Measurements from ENCODE around the gene OR4B1. TPM values are rescaled to one million over a fixed set of nuclear protein-coding genes. Genes with fewer than 3 reads are reported as not detected.
A peak's percentile ranks its signal among the peaks of the same experiment; 100 is the strongest.
"Not testable (repeated sequence)": the region's sequence is repeated elsewhere in the genome, so short reads cannot be mapped to it uniquely, and the experiment has no call there.

The OR4B1 gene, protein sequence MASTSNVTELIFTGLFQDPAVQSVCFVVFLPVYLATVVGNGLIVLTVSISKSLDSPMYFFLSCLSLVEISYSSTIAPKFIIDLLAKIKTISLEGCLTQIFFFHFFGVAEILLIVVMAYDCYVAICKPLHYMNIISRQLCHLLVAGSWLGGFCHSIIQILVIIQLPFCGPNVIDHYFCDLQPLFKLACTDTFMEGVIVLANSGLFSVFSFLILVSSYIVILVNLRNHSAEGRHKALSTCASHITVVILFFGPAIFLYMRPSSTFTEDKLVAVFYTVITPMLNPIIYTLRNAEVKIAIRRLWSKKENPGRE
- not detected in 2 replicates for total RNA-seq (2014; rRNA removed; shearing (Covaris generic))

DNA sequence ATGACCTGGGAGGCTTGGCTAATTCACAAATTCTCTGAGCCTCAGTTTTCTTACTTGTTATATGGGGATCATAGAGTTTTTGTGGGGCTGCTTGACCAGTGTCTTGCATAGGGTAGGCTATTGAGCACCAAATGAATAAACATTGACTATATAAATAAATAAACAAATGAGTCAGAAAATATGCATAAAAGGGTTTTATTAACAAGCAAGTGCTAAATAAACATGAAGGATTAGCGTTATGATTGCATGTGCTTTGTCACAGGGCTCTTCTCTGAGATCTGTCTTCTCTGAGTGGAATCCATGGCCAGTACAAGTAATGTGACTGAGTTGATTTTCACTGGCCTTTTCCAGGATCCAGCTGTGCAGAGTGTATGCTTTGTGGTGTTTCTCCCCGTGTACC lies at the start of gene OR4B1:
Gene OR4B1, plus strand, starts transcription at position 301 of the 400 bp plus-strand sequence. Its CDS starts 0 bp downstream, at position 301.
- Histone ChIP-seq H3K36me3 (replicated peaks; ENCODE audit: control insufficient read depth, insufficient read depth, low read length) (no peaks in the 10 kb centered on the region), H3K4me3 (ENCODE audit: insufficient read depth, low read depth, low read length) (no peak within 1 kb of the TSS), H3K27me3 (ENCODE audit: control insufficient read depth, insufficient read depth, low read length) (no peaks in the 10 kb centered on the region)
- no peak for DNase-seq

DNA sequence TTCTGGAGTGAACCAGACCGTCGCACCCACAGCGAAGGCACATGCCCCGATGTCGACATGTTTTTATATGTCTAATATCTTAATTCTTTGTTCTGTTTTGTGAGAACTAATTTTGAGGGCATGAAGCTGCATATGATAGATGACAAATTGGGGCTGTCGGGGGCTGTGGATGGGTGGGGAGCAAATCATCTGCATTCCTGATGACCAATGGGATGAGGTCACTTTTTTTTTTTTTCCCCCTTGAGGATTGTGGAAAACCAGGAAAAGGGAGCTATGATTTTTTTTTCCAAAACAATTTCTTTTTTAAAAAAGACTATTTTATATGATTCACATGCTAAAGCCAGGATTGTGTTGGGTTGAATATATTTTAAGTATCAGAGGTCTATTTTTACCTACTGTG lies 49.2 kb upstream of the OR4B1 start:
- H3K36me3 ChIP-seq (replicated peaks; ENCODE audit: control insufficient read depth, insufficient read depth, low read length), result no peaks in the 10 kb centered on the region
- H3K4me3 ChIP-seq (ENCODE audit: insufficient read depth, low read depth, low read length), result no peak overlapping the region
- no peaks in the 10 kb centered on the region for H3K27me3 ChIP-seq (ENCODE audit: control insufficient read depth, insufficient read depth, low read length)
- no peak for DNase-seq

DNA sequence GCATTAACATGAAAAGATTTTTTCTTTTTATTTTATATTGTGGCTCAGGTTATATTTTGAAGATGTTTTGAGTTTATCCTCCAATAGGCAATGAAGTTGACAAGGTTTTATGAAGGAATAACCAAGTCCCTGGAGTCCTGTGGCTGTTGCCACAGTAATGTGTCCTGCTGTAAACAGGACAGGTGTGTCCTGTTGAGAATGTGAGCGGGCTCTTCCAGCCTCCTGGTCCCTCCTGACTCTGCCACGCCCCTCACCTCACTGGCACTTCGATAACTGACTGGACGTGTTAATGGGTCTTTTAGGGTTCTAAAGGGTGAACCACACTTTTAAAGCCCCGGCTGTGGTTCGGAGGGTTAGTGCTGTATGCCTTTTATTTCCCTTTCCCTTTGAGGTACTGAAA lies 47.8 kb upstream of the OR4B1 start:
- Histone ChIP-seq H3K36me3 (replicated peaks; ENCODE audit: control insufficient read depth, insufficient read depth, low read length) (no peaks in the 10 kb centered on the region), H3K27me3 (ENCODE audit: control insufficient read depth, insufficient read depth, low read length) (no peaks in the 10 kb centered on the region), H3K4me3 (ENCODE audit: insufficient read depth, low read depth, low read length) (no peak overlapping the region)
- DNase-seq, result no peak

DNA sequence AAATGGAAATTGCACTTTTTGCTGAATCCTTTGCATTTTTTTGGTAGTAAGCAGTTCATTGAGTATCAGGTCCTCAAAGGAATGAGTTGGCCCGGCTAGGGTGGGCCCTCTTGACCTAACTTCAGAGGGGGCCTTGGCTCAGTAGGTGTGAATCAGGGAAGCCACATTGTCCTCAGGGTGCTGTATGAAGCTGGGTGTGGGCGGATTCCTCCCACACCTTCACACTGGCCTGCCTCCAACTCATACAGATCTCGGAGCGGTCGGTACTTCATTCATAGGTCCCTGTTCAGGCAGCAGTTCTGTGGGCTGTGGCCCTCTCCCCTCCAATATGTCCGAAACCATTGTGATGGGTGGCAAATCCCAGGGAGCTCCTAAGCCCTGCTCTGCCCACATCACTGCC lies 47.4 kb upstream of the OR4B1 start:
- H3K4me3 ChIP-seq (ENCODE audit: insufficient read depth, low read depth, low read length), result no peak overlapping the region
- DNase-seq, result no peak

DNA sequence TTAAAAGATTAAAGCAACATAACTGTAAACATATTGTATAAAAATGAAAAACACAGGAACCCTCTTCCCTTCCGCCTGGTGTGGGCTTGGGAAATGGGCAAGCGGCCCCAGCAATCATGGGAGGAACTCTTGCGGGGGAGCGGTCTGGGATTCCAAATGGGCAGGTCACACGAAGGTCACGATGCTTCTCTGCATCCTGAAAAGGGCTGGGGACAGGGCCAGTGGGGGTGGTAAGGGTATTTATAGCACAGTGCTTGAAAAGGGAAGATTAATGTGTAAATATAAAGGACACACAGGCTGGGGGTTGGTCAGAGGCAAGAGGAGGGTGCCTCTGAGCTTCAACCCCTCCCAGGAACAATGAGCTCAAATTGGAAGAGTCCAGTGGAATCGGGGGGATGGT lies 46.9 kb upstream of the OR4B1 start:
- no peaks in the 10 kb centered on the region for H3K27me3 ChIP-seq (ENCODE audit: control insufficient read depth, insufficient read depth, low read length)
- no peak overlapping the region for H3K4me3 ChIP-seq (ENCODE audit: insufficient read depth, low read depth, low read length)
- H3K36me3 ChIP-seq (replicated peaks; ENCODE audit: control insufficient read depth, insufficient read depth, low read length), result no peaks in the 10 kb centered on the region
- no peak for DNase-seq

More for the DNA sequence above, 47.4 kb upstream of the OR4B1 start:
- Histone ChIP-seq H3K36me3 (replicated peaks; ENCODE audit: control insufficient read depth, insufficient read depth, low read length) (no peaks in the 10 kb centered on the region), H3K27me3 (ENCODE audit: control insufficient read depth, insufficient read depth, low read length) (no peaks in the 10 kb centered on the region)

DNA sequence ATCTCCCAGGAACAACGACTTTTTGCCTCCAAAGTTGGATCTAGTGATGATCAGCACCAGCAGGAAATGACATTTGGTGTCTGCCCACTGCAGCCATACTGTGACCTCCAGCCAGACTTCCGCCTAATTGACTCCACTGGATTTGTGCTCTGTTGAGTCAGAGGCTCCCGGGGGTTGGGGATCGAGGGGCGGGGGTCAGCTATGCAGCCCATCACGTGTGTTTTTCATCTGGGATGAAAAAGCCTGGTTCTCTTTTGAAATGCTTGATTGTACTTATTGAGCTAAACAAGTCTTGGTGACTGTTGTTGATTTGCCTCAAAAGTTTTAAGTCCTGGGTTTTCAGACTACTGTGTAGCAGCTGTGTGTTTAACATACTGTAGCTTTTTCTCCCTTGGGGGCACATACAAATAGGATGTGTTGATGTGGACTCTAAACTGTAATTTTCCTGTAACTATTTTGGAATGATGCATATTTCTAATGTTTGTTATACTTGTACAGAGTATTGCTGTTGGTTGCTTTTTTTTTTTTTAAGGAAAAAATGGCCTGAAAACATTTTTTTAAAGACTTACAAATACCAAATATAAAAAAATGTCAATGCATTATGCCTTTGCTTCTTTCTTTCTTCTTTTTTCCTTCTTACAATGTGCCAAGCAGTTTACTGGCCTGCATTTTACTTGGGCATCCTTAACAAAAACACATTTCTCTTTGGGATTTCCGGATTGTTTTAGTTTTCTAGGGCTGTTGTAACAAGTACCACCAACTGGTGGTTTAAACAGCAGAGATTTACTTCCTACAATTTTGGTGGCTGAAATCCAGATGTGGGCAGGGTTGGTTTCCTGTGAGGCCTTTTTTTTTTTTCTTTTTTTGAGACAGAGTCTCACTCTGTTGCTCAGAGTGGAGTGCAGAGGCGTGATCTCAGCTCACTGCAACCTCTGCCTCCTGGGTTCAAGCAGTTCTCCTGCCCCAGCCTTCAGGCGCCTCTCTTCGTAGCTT lies 46.1 kb upstream of the OR4B1 start:
- H3K36me3 ChIP-seq (replicated peaks; ENCODE audit: control insufficient read depth, insufficient read depth, low read length), result no peaks in the 10 kb centered on the region
- DNase-seq, result no peak
- H3K4me3 ChIP-seq (ENCODE audit: insufficient read depth, low read depth, low read length), result no peak overlapping the region
- no peaks in the 10 kb centered on the region for H3K27me3 ChIP-seq (ENCODE audit: control insufficient read depth, insufficient read depth, low read length)

DNA sequence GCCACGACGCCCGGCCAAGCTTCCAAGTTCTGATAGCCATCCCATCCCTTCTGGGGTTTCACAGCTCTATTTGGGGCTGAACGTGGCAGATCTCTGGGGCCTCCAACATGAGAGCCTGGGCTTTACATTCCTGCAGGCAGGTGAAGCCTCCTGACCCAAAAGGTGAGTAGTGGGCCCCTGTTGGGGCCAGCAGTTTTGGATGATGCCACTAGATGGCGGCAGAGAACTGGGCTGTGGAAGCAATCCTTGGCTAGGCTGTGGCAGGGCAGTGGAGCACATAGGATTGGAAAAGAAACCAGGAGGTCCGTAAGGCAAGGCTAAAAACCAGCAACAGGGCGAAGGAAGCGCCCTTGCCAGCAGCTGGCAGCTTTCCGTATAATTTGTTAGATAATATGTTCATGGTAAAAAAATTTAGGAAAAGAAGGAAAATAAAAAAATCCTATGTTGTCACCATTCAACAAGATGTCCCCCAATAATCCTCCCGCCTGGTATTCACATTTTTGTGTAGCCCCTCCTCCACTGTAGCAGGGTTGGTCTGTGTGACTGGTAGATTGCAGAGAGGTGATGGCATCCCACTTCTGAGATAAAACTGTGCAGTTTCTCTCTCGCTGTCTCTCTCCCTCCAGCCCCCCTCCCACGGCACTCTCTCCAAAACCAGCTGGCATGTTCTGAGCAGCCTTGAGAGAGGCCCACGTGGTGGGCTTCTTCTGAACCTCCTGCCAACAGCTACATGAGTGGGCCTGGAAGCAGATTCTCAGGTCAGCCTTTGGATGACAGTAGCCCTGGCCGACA lies 43.6 kb upstream of the OR4B1 start:
- Histone ChIP-seq H3K36me3 (replicated peaks; ENCODE audit: control insufficient read depth, insufficient read depth, low read length) (no peaks in the 10 kb centered on the region), H3K27me3 (ENCODE audit: control insufficient read depth, insufficient read depth, low read length) (no peaks in the 10 kb centered on the region), H3K4me3 (ENCODE audit: insufficient read depth, low read depth, low read length) (no peak overlapping the region)
- DNase-seq, result peak; percentile 74

DNA sequence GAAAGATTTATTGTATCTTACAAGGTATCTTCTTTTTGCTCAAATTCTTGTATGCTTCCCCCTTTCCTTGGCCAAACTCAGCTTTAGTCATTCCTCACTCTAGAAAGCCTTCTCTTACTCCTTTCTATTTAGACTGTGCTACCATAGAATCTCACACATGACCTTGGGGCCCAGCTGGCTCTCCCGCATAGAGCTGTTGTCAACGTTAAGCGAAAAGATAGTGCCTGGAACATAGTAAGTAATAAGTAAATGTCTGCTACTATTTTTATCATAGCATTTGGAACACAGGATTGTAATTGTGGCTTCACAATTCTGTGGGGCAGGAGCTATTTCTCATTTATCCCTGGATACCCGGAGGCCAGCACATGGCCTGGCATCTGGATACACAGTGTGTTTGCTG lies 38.9 kb upstream of the OR4B1 start:
- Histone ChIP-seq H3K36me3 (replicated peaks; ENCODE audit: control insufficient read depth, insufficient read depth, low read length) (no peaks in the 10 kb centered on the region), H3K27me3 (ENCODE audit: control insufficient read depth, insufficient read depth, low read length) (no peaks in the 10 kb centered on the region), H3K4me3 (ENCODE audit: insufficient read depth, low read depth, low read length) (no peak overlapping the region)
- no peak for DNase-seq

DNA sequence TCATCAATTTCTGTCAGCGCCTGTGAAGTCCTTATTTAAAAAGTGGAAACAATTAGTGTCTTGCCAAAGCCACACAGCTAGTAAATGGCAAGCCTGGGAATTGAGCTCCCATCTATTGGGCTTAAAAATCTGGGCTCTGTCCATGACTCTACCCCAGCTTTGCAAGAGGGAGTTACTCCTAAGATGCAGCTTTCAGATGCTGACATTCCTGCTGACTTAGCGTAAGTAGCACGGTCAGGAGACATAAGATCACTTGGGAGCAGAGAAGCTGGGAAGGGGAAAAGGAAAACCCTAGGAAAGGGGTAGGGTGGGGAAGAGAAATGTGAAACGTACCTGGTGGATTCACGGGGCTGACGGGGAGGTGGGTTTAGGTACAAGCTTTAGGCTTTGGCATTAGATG lies 36.0 kb upstream of the OR4B1 start:
- Histone ChIP-seq H3K4me3 (ENCODE audit: insufficient read depth, low read depth, low read length) (no peak overlapping the region), H3K27me3 (ENCODE audit: control insufficient read depth, insufficient read depth, low read length) (no peaks in the 10 kb centered on the region), H3K36me3 (replicated peaks; ENCODE audit: control insufficient read depth, insufficient read depth, low read length) (no peaks in the 10 kb centered on the region)
- DNase-seq, result no peak

DNA sequence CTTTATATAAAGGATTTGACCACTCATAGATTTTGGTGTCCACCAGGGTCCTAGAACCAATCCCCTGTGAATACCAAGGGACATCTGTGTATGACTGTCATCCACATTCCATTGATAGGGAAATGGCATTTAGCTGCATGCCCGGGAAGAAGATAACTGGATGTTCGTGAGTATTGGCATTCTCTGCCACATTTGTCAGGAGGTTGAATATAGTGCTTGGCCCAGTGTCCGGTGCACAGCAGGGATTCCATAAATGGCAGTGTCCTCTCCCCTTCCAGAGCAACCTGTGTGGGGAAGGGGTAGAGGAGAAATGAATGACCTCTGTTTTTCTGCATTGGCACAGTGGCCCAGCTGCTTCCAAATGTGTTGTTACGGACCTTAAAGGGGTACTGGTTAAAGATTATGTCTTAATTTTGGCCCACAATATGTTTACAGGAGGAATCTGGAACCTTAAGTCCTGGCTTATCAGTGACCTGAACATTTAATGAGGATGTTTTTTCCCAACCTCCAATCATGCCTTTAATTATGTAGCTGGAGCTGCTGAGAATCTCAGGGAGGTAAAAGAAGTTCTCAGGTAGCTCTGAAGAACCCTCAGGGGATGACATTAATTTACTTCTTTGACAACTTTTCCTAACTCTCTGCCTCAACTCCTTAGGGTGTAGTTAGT lies 33.6 kb upstream of the OR4B1 start:
- H3K4me3 ChIP-seq (ENCODE audit: insufficient read depth, low read depth, low read length), result no peak overlapping the region
- no peak for DNase-seq
- no peaks in the 10 kb centered on the region for H3K36me3 ChIP-seq (replicated peaks; ENCODE audit: control insufficient read depth, insufficient read depth, low read length)
- H3K27me3 ChIP-seq (ENCODE audit: control insufficient read depth, insufficient read depth, low read length), result no peaks in the 10 kb centered on the region

DNA sequence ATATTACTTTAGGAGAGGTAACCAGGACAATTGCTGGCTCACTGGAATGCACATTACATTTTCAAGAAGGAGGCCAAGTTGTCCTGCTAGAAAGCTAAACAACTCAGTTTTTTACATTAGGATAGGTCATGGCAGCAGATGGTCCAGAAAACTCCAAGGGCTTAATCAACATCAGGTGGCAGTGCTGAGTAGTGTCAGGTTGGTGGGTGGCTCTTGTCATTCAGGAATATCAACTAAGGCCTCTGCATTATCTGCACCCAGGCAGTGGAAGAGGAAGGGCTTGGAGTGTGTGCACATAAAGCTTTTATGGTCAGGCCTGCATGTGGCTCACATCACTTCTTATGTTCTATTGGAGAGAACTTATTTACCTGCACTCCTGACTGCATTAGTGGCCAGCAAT lies 32.2 kb upstream of the OR4B1 start:
- DNase-seq, result no peak

DNA sequence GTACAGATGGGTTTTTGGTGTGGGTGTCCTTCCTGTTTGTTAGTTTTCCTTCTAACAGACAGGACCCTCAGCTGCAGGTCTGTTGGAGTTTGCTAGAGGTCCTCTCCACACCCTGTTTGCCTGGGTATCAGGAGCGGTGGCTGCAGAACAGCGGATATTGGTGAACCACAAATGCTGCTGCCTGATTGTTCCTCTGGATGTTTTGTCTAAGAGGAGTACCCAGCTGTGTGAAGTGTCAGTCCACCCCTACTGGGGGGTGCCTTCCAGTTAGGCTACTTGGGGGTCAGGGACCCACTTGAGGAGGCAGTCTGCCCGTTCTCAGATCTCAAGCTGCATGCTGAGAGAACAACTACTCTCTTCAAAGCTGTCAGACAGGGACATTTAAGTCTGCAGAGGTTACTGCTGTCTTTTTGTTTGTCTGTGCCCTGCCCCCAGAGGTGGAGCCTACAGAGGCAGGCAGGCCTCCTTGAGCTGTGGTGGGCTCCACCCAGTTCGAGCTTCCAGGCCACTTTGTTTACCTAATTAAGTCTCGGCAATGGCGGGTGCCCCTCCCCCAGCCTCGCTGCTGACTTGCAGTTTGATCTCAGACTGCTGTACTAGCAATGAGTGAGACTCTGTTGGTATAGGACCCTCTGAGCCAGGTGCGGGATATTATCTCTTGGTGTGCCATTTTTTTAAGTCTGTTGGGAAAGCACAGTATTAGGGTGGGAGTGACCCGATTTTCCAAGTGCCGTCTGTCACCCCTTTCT lies 25.5 kb upstream of the OR4B1 start:
- H3K27me3 ChIP-seq (ENCODE audit: control insufficient read depth, insufficient read depth, low read length); H3K36me3 ChIP-seq (replicated peaks; ENCODE audit: control insufficient read depth, insufficient read depth, low read length); DNase-seq; H3K4me3 ChIP-seq (ENCODE audit: insufficient read depth, low read depth, low read length): not testable (repeated sequence)

More for the DNA sequence above, 32.2 kb upstream of the OR4B1 start:
- Histone ChIP-seq H3K4me3 (ENCODE audit: insufficient read depth, low read depth, low read length) (no peak overlapping the region), H3K27me3 (ENCODE audit: control insufficient read depth, insufficient read depth, low read length) (no peaks in the 10 kb centered on the region), H3K36me3 (replicated peaks; ENCODE audit: control insufficient read depth, insufficient read depth, low read length) (no peaks in the 10 kb centered on the region)

DNA sequence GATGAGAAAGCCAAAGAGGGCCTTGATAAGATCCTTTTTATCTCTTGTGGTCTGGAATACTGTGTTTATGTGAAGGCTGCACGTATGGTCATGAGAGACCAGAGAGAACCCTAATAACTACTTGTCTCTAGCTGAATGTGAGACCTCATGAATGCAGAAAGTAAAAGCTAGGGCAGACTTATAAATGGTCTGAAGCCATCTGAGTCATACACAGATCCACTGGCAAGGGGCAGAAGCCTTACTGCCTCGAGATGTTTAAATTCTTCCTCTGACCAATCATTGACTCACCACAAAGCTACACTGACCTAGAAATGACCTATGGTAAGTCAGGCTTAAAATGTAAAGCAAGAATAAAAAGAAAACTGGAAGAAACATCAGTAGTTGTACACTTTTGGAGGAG lies 22.7 kb upstream of the OR4B1 start:
- Histone ChIP-seq H3K27me3 (ENCODE audit: control insufficient read depth, insufficient read depth, low read length) (no peaks in the 10 kb centered on the region), H3K36me3 (replicated peaks; ENCODE audit: control insufficient read depth, insufficient read depth, low read length) (no peaks in the 10 kb centered on the region), H3K4me3 (ENCODE audit: insufficient read depth, low read depth, low read length) (no peak overlapping the region)
- DNase-seq, result no peak

All from H7 (cell line).